ENCODE measurements around the gene LRP3. TPM values are rescaled to one million over a fixed set of nuclear protein-coding genes. Genes with fewer than 3 reads are reported as not detected.

Gene LRP3
- total RNA-seq, 2 donors from 2014 or later: 16.3 to 22.2 TPM

GRCh38 chr19:33254245-33254824 lies 60.2 kb downstream of the LRP3 start:
- Histone ChIP-seq H3K9me3 (peaks cover 0 to 8% of the 10 kb centered on the region in 2 donors), H3K4me3 (no peak overlapping the region), H3K27ac (no peak overlapping the region), H3K36me3 (no peaks in the 10 kb centered on the region), H3K4me1 (no peaks in the 10 kb centered on the region), H3K27me3 (no peaks in the 10 kb centered on the region)
- no peak for DNase-seq (ENCODE audit: low spot score)
- no peak for TF ChIP-seq CTCF (IDR thresholded peaks at IDR 0.05)

- TF ChIP-seq CTCF (IDR thresholded peaks at IDR 0.05): no peak
- Histone ChIP-seq H3K27me3 (no peaks in the 10 kb centered on the region), H3K27ac (no peak overlapping the region), H3K9me3 (peaks cover 0 to 8% of the 10 kb centered on the region in 2 donors), H3K36me3 (no peaks in the 10 kb centered on the region), H3K4me3 (no peak overlapping the region), H3K4me1 (no peaks in the 10 kb centered on the region)
- no peak for DNase-seq (ENCODE audit: low spot score)
Measured at GRCh38 chr19:33255781-33256180, 61.7 kb downstream of the LRP3 start.

- H3K4me1 ChIP-seq: no peaks in the 10 kb centered on the region
- H3K9me3 ChIP-seq: peaks cover 0 to 8% of the 10 kb centered on the region in 2 donors
- DNase-seq (ENCODE audit: low spot score): no peak
- no peaks in the 10 kb centered on the region for H3K36me3 ChIP-seq
- no peak for TF ChIP-seq CTCF (IDR thresholded peaks at IDR 0.05)
- H3K4me3 ChIP-seq: no peak overlapping the region
- no peaks in the 10 kb centered on the region for H3K27me3 ChIP-seq
- H3K27ac ChIP-seq: no peak overlapping the region
Measured at GRCh38 chr19:33256261-33256660, 62.1 kb downstream of the LRP3 start.

- Histone ChIP-seq H3K27me3 (no peaks in the 10 kb centered on the region), H3K36me3 (no peaks in the 10 kb centered on the region), H3K9me3 (peaks cover 0 to 8% of the 10 kb centered on the region in 2 donors), H3K27ac (no peak overlapping the region), H3K4me3 (no peak overlapping the region), H3K4me1 (no peaks in the 10 kb centered on the region)
- TF ChIP-seq CTCF (IDR thresholded peaks at IDR 0.05): no peak
- no peak for DNase-seq (ENCODE audit: low spot score)
Measured at GRCh38 chr19:33257828-33258227, 63.7 kb downstream of the LRP3 start.

Other genes with a start within 250 kb of the LRP3 start
- 1 to 10 TPM; 4.6 to 8.3 TPM for gene CEP89, start 222.4 kb upstream of the LRP3 start, total RNA-seq
- gene FAAP24, start 222.1 kb upstream of the LRP3 start, total RNA-seq: under 1 TPM in 1 of 2 donors, not detected in 1; 0.67 TPM
- gene RHPN2, start 129.4 kb upstream of the LRP3 start, total RNA-seq: 1 to 10 TPM; 3.1 to 5.9 TPM
- 1 to 10 TPM; 4.7 to 8.5 TPM for gene GPATCH1, start 113.1 kb upstream of the LRP3 start, total RNA-seq
- not detected for gene WDR88, start 62.2 kb upstream of the LRP3 start, total RNA-seq
- gene SLC7A10, start 31.5 kb downstream of the LRP3 start, total RNA-seq: under 1 TPM in 1 of 2 donors, not detected in 1; 0.79 TPM
- 10 to 100 TPM in 1 of 2 donors, 1 to 10 TPM in 1; 1.3 to 11.0 TPM for gene CEBPA, start 108.2 kb downstream of the LRP3 start, total RNA-seq
- gene CEBPG, start 179.4 kb downstream of the LRP3 start, total RNA-seq: 10 to 100 TPM; 12.9 to 15.2 TPM